ENCODE measurements around the gene MYOM3. TPM values are rescaled to one million over a fixed set of nuclear protein-coding genes. Genes with fewer than 3 reads are reported as not detected.

The MYOM3 gene
- total and polyA plus RNA-seq, 2 of the 13 experiments (the other 11 are each of a cell fraction or from before 2014, with no cell fraction given), result 5.8 to 15.3 TPM

DNA sequence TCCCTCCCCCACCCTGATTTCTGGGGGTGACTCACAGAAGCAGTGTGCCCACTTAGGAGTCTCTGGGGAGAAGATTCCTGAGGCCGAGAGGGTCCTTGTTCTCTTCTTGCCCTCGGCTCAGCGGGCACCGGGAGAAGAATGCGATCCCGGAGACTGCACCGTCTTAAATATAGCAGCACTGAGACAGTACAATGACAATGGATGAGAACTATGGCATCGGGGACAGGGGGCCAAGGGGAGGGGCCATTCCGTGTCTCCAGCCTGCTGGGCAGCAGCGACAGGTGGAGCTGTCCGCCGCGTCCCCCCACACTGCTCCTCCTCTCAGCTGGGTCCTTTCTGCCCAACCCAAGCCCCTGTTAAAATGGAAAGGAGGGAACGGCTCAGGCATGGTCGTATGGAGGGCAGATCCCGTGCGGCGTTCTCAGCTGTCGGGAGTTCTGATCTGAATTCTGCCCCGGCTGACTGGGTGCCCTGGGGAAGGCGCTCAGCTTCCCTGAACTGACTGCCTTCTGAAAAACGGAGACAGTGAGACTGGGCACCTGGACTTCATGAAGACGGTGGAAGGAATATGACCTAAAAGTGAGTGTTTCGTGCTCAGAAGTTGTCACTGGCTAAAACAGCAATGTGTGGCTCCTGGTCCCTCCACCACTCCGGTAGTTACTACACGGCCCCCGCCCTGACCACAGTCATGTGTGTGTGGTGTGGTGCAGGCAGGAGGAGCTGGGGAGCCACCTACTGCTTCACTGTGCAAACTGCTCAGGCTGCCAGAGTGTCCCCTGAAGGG lies at the start of gene MYOM3 (continued):
- TF ChIP-seq, protein P1, sequence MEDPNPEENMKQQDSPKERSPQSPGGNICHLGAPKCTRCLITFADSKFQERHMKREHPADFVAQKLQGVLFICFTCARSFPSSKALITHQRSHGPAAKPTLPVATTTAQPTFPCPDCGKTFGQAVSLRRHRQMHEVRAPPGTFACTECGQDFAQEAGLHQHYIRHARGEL (CRISPR knock-in tag; IDR thresholded peaks at IDR 0.05), result no peak
- peak; percentile 61; the same call in 1 of the 2 replicates for TF ChIP-seq ZMYM3 (CRISPR knock-in tag; IDR thresholded peaks at IDR 0.05)
- TF ChIP-seq, protein P2, sequence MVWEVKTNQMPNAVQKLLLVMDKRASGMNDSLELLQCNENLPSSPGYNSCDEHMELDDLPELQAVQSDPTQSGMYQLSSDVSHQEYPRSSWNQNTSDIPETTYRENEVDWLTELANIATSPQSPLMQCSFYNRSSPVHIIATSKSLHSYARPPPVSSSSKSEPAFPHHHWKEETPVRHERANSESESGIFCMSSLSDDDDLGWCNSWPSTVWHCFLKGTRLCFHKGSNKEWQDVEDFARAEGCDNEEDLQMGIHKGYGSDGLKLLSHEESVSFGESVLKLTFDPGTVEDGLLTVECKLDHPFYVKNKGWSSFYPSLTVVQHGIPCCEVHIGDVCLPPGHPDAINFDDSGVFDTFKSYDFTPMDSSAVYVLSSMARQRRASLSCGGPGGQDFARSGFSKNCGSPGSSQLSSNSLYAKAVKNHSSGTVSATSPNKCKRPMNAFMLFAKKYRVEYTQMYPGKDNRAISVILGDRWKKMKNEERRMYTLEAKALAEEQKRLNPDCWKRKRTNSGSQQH (CRISPR knock-in tag; IDR thresholded peaks at IDR 0.05; ENCODE audit: low read depth), result 0 out of 2 replicates have a peak, but pooled peaks have one; percentile 20
- peak; percentile 57; the same call in 1 of the 2 replicates for TF ChIP-seq DPF2 (CRISPR knock-in tag; IDR thresholded peaks at IDR 0.05; ENCODE audit: borderline replicate concordance, low read depth)
- TF ChIP-seq ZMYM2 (CRISPR knock-in tag; IDR thresholded peaks at IDR 0.05), result no peak
- TF ChIP-seq GTF3A (CRISPR knock-in tag; conservative IDR thresholded peaks at IDR 0.05), result no peak
- TF ChIP-seq FOXA1 (IDR thresholded peaks at IDR 0.05), result no peak
- TF ChIP-seq FOXA1 (CRISPR knock-in tag; IDR thresholded peaks at IDR 0.05), result no peak
- no peak for TF ChIP-seq U2AF1 (optimal IDR thresholded peaks at IDR 0.05; ENCODE audit: low read depth, low read length)
- TF ChIP-seq, protein P3, sequence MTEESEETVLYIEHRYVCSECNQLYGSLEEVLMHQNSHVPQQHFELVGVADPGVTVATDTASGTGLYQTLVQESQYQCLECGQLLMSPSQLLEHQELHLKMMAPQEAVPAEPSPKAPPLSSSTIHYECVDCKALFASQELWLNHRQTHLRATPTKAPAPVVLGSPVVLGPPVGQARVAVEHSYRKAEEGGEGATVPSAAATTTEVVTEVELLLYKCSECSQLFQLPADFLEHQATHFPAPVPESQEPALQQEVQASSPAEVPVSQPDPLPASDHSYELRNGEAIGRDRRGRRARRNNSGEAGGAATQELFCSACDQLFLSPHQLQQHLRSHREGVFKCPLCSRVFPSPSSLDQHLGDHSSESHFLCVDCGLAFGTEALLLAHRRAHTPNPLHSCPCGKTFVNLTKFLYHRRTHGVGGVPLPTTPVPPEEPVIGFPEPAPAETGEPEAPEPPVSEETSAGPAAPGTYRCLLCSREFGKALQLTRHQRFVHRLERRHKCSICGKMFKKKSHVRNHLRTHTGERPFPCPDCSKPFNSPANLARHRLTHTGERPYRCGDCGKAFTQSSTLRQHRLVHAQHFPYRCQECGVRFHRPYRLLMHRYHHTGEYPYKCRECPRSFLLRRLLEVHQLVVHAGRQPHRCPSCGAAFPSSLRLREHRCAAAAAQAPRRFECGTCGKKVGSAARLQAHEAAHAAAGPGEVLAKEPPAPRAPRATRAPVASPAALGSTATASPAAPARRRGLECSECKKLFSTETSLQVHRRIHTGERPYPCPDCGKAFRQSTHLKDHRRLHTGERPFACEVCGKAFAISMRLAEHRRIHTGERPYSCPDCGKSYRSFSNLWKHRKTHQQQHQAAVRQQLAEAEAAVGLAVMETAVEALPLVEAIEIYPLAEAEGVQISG (CRISPR knock-in tag; IDR thresholded peaks at IDR 0.05), result no peak
- TF ChIP-seq MED1 (CRISPR knock-in tag; IDR thresholded peaks at IDR 0.05), result no peak; the same call in 1 of the 2 replicates
- TF ChIP-seq, protein P4, sequence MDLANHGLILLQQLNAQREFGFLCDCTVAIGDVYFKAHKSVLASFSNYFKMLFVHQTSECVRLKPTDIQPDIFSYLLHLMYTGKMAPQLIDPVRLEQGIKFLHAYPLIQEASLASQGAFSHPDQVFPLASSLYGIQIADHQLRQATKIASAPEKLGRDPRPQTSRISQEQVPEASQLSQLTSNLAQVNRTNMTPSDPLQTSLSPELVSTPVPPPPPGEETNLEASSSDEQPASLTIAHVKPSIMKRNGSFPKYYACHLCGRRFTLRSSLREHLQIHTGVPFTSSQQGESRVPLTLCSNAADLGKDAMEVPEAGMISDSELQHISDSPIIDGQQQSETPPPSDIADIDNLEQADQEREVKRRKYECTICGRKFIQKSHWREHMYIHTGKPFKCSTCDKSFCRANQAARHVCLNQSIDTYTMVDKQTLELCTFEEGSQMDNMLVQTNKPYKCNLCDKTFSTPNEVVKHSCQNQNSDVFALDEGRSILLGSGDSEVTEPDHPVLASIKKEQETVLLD (CRISPR knock-in tag; IDR thresholded peaks at IDR 0.05; ENCODE audit: low read depth), result no peak
- TF ChIP-seq, protein P5, sequence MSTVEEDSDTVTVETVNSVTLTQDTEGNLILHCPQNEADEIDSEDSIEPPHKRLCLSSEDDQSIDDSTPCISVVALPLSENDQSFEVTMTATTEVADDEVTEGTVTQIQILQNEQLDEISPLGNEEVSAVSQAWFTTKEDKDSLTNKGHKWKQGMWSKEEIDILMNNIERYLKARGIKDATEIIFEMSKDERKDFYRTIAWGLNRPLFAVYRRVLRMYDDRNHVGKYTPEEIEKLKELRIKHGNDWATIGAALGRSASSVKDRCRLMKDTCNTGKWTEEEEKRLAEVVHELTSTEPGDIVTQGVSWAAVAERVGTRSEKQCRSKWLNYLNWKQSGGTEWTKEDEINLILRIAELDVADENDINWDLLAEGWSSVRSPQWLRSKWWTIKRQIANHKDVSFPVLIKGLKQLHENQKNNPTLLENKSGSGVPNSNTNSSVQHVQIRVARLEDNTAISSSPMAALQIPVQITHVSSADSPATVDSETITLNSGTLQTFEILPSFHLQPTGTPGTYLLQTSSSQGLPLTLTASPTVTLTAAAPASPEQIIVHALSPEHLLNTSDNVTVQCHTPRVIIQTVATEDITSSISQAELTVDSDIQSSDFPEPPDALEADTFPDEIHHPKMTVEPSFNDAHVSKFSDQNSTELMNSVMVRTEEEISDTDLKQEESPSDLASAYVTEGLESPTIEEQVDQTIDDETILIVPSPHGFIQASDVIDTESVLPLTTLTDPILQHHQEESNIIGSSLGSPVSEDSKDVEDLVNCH (CRISPR knock-in tag; IDR thresholded peaks at IDR 0.05), result no peak
- TF ChIP-seq, protein P6, sequence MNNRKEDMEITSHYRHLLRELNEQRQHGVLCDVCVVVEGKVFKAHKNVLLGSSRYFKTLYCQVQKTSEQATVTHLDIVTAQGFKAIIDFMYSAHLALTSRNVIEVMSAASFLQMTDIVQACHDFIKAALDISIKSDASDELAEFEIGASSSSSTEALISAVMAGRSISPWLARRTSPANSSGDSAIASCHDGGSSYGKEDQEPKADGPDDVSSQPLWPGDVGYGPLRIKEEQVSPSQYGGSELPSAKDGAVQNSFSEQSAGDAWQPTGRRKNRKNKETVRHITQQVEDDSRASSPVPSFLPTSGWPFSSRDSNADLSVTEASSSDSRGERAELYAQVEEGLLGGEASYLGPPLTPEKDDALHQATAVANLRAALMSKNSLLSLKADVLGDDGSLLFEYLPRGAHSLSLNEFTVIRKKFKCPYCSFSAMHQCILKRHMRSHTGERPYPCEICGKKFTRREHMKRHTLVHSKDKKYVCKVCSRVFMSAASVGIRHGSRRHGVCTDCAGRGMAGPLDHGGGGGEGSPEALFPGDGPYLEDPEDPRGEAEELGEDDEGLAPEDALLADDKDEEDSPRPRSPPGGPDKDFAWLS (CRISPR knock-in tag; IDR thresholded peaks at IDR 0.05; ENCODE audit: borderline replicate concordance), result no peak
- TF ChIP-seq, protein P7, sequence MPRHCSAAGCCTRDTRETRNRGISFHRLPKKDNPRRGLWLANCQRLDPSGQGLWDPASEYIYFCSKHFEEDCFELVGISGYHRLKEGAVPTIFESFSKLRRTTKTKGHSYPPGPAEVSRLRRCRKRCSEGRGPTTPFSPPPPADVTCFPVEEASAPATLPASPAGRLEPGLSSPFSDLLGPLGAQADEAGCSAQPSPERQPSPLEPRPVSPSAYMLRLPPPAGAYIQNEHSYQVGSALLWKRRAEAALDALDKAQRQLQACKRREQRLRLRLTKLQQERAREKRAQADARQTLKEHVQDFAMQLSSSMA (CRISPR knock-in tag; IDR thresholded peaks at IDR 0.05), result no peak
- no peak for TF ChIP-seq KLF12 (CRISPR knock-in tag; IDR thresholded peaks at IDR 0.05; ENCODE audit: borderline replicate concordance)

Data from HepG2 (cell line).